ENCODE results near the gene PLPP3.

Gene PLPP3

DNA sequence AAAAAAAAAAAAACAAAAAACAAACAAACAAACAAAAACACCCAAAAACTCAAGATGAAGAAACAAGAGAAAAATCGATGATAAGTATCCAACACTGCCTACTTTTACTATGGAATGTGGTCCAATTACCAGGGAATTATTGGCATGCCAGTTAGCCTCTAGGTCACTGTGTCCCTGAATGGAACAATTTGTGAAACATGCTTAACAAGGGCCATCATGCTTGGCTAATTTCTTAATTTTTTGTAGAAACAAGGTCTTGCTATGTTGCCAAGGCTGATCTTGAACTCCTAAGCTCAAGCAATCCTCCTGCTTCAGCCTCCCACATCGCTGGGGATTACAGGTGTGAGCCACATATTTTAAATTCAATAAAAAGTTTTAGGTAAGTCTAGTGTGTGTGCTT lies 23.9 kb downstream of the PLPP3 start:
- DNase-seq (ENCODE audit: low read depth in 2 of 2) = no peak
- no peak overlapping the region for H3K4me3 ChIP-seq (replicated peaks in 1 of 2; ENCODE audit: low read depth in 2 of 2, low read length in 2 of 2)
- TF ChIP-seq, protein P1, sequence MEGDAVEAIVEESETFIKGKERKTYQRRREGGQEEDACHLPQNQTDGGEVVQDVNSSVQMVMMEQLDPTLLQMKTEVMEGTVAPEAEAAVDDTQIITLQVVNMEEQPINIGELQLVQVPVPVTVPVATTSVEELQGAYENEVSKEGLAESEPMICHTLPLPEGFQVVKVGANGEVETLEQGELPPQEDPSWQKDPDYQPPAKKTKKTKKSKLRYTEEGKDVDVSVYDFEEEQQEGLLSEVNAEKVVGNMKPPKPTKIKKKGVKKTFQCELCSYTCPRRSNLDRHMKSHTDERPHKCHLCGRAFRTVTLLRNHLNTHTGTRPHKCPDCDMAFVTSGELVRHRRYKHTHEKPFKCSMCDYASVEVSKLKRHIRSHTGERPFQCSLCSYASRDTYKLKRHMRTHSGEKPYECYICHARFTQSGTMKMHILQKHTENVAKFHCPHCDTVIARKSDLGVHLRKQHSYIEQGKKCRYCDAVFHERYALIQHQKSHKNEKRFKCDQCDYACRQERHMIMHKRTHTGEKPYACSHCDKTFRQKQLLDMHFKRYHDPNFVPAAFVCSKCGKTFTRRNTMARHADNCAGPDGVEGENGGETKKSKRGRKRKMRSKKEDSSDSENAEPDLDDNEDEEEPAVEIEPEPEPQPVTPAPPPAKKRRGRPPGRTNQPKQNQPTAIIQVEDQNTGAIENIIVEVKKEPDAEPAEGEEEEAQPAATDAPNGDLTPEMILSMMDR (IDR thresholded peaks at IDR 0.05; ENCODE audit: low read depth, low read length) = no peak

- TF ChIP-seq, protein P1 (IDR thresholded peaks at IDR 0.05; ENCODE audit: low read depth, low read length) = no peak
- no peak overlapping the region for H3K4me3 ChIP-seq (replicated peaks in 1 of 2; ENCODE audit: low read depth in 2 of 2, low read length in 2 of 2)
- DNase-seq (ENCODE audit: low read depth in 2 of 2) = no peak
These were observed 26.3 kb downstream of the PLPP3 start for GRCh38 chr1:56553046-56553445.

- DNase-seq (ENCODE audit: low read depth in 2 of 2) = no peak
- no peak overlapping the region for H3K4me3 ChIP-seq (replicated peaks in 1 of 2; ENCODE audit: low read depth in 2 of 2, low read length in 2 of 2)
- TF ChIP-seq, protein P1 (IDR thresholded peaks at IDR 0.05; ENCODE audit: low read depth, low read length) = no peak
These were observed 27.0 kb downstream of the PLPP3 start for GRCh38 chr1:56552349-56552748.

DNA sequence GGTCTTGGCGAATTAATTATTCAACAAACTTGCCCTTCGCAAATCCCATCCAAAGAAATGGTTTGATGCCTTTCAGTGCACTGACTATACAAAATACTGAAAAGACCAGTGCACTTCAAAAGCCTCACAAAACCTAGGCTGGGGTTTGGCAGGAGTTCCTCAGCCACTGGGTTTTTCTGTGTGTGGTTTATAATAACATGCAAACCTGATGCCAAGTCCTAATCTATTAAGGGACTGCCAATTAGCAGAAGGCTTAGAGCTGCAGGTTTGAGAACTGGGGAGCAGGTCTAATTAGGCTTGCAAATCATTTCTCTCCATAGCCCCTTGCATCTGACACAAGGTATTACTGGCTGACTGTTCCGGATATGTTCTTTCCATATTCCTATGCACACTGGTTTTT lies 27.7 kb downstream of the PLPP3 start:
- no peak for DNase-seq (ENCODE audit: low read depth in 2 of 2)
- no peak overlapping the region for H3K4me3 ChIP-seq (replicated peaks in 1 of 2; ENCODE audit: low read depth in 2 of 2, low read length in 2 of 2)
- TF ChIP-seq, protein P1 (IDR thresholded peaks at IDR 0.05; ENCODE audit: low read depth, low read length) = no peak

- DNase-seq (ENCODE audit: low read depth in 2 of 2) = no peak
- no peak overlapping the region for H3K4me3 ChIP-seq (replicated peaks in 1 of 2; ENCODE audit: low read depth in 2 of 2, low read length in 2 of 2)
- TF ChIP-seq, protein P1 (IDR thresholded peaks at IDR 0.05; ENCODE audit: low read depth, low read length) = no peak
These were observed 28.5 kb downstream of the PLPP3 start for GRCh38 chr1:56550859-56551188.

DNA sequence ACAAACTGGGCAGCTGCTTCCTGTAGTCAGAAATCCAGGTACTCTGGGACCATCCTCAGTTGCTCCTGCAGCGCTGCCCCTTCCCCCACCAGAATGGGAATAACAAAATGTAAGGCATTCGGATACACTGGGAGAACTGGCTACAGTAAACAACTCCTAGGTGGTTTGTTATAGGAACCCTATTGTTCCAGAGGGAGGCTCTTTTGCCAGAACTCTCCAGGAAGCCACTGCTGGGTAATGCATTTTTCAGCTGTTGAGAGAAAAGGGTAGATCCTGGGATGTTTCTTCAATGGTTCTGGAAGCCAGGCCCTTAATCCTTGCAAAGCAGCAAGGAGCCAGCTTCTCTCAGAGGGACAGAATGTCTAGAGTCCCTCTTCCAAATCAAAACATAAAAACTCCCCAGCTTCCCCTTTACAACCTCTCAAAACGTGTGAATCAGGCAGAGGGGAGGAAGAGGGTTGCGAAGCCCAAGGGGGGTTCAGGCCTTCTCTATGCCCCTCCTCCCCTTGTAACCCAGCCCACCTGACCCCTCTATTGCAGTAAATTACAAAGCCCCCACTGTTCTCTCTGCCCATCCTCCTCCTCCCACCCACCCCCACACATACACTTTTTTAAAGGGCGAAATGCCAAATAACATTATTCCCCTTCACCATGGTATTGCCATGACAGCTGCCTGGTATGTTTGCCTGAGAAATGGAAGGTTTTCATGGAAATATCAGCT lies 29.1 kb downstream of the PLPP3 start:
- DNase-seq (ENCODE audit: low read depth in 2 of 2) = no peak
- TF ChIP-seq, protein P1 (IDR thresholded peaks at IDR 0.05; ENCODE audit: low read depth, low read length) = no peak
- H3K4me3 ChIP-seq (replicated peaks in 1 of 2; ENCODE audit: low read depth in 2 of 2, low read length in 2 of 2) = no peak overlapping the region

GRCh38 chr1:56548571-56548970 lies 30.8 kb downstream of the PLPP3 start:
- TF ChIP-seq, protein P1 (IDR thresholded peaks at IDR 0.05; ENCODE audit: low read depth, low read length) = no peak

More at GRCh38 chr1:56548571-56548970, 30.8 kb downstream of the PLPP3 start:
- no peak overlapping the region for H3K4me3 ChIP-seq (replicated peaks in 1 of 2; ENCODE audit: low read depth in 2 of 2, low read length in 2 of 2)
- DNase-seq (ENCODE audit: low read depth in 2 of 2) = no peak
